K562 (cell line): Measurements from ENCODE around the gene CITED2. TPM values are rescaled to one million over a fixed set of nuclear protein-coding genes. Genes with fewer than 3 reads are reported as not detected.

ENCODE experiments used
- CBFA2T3 ChIP-seq: fragments of 450-650 bp; IDR thresholded peaks from 2 replicates; pipeline ENCODE4 v1.6.1; 2017
- HNRNPH1 ChIP-seq: fragments of 200-400 bp; formaldehyde crosslinking; optimal IDR thresholded peaks from 2 replicates; pipeline ENCODE3; 2017; ENCODE audit warnings: low read depth, mild to moderate bottlenecking, low read length, moderate library complexity
- MGA ChIP-seq: fragments of 450-650 bp; IDR thresholded peaks from 2 replicates; pipeline ENCODE4 v1.6.1; 2016; ENCODE audit warnings: mild to moderate bottlenecking, moderate library complexity
- NFATC3 ChIP-seq: fragments of 450-650 bp; IDR thresholded peaks from 2 replicates; pipeline ENCODE4 v1.6.1; 2017; ENCODE audit warnings: mild to moderate bottlenecking
- SRSF9 ChIP-seq: fragments of 200-400 bp; formaldehyde crosslinking; IDR thresholded peaks from 2 replicates; pipeline ENCODE4 v1.6.1; 2017; ENCODE audit warnings: low read depth, low read length, borderline replicate concordance
- TFAP4 ChIP-seq: sonication (generic); formaldehyde crosslinking; IDR thresholded peaks from 2 replicates; pipeline ENCODE4 v1.8.0; 2022; ENCODE audit warnings: missing genetic modification reagents, mild to moderate bottlenecking, moderate library complexity, borderline replicate concordance
- THRAP3 ChIP-seq: fragments of 450-650 bp; IDR thresholded peaks from 2 replicates; pipeline ENCODE4 v1.6.1; 2016; ENCODE audit warnings: mild to moderate bottlenecking, inconsistent platforms, borderline replicate concordance
- ZNF217 ChIP-seq: sonication (generic); formaldehyde crosslinking; IDR thresholded peaks from 2 replicates; pipeline ENCODE4 v1.8.0; 2022; ENCODE audit warnings: mild to moderate bottlenecking, missing genetic modification reagents
- ZNF830 ChIP-seq: fragments of 250-450 bp; sonication (Bioruptor Pico); IDR thresholded peaks from 2 replicates; pipeline ENCODE4 v1.5.0; 2021; ENCODE audit warnings: mild to moderate bottlenecking
- polyA plus RNA-seq, 8 experiments: library from polyadenylated mRNA; depleted of rRNA in 4 of 8; stranded (reverse) in 5 of 8; unstranded in 3 of 8; fragments of >200 nt; fragmentation: Nextera tagmentation in 2 of 8; fragmentation: Illumina TruSeq in 1 of 8; extraction: Ambion mirVana in 2 of 8; extraction: Trizol in 1 of 8; gene quantifications; 2 replicates each; pipeline versions ENCODE4 v1.2.1 to v1.2.3, GENCODE V29; 2011 to 2014; ENCODE audit warnings: inconsistent platforms in 1 of 8, missing spikeins in 1 of 8
- total RNA-seq, 7 experiments: library from RNA; depleted of rRNA in 6 of 7; stranded (reverse); fragments of >200 nt in 6 of 7; fragmentation: Illumina TruSeq in 2 of 7; extraction: Trizol in 2 of 7; gene quantifications; 2 replicates each; pipeline versions ENCODE4 v1.2.1 to v1.2.3, GENCODE V29; 2011 to 2021; ENCODE audit warnings: low replicate concordance in 1 of 7
- TF ChIP-seq, protein P1 (sequence below), 2 experiments: fragments of 450-650 bp in 1 of 2; IDR thresholded peaks; 2 replicates each; pipeline ENCODE4 v1.6.1; 2011 to 2017; ENCODE audit warnings: low read depth in 2 of 2, antibody characterized with exemption in 1 of 2, borderline replicate concordance in 1 of 2, low read length in 1 of 2, mild to moderate bottlenecking in 1 of 2, mixed read lengths in 1 of 2; ENCODE audit not compliant: control insufficient read depth in 1 of 2

Gene CITED2
- total and polyA plus RNA-seq, 9 of the 15 experiments (the other 6 are each of a cell fraction or from before 2014, with no cell fraction given) = 0.21 to 86.1 (median 17.5) TPM

GRCh38 chr6:139375226-139376016, 973 bp upstream of the CITED2 start (continued):
- TF ChIP-seq TFAP4 = peak; percentile 76; the same call in 1 of the 2 replicates
- TF ChIP-seq NFATC3 = no peak
- TF ChIP-seq ZNF830 = peak; percentile 58; the same call in 1 of the 2 replicates
- TF ChIP-seq MGA = 0 out of 2 replicates have a peak, but pooled peaks have one; percentile 53
- no peak for TF ChIP-seq THRAP3
- TF ChIP-seq CBFA2T3 = 0 out of 2 replicates have a peak, but pooled peaks have one; percentile 33
- no peak for TF ChIP-seq SRSF9
- TF ChIP-seq, protein P1, sequence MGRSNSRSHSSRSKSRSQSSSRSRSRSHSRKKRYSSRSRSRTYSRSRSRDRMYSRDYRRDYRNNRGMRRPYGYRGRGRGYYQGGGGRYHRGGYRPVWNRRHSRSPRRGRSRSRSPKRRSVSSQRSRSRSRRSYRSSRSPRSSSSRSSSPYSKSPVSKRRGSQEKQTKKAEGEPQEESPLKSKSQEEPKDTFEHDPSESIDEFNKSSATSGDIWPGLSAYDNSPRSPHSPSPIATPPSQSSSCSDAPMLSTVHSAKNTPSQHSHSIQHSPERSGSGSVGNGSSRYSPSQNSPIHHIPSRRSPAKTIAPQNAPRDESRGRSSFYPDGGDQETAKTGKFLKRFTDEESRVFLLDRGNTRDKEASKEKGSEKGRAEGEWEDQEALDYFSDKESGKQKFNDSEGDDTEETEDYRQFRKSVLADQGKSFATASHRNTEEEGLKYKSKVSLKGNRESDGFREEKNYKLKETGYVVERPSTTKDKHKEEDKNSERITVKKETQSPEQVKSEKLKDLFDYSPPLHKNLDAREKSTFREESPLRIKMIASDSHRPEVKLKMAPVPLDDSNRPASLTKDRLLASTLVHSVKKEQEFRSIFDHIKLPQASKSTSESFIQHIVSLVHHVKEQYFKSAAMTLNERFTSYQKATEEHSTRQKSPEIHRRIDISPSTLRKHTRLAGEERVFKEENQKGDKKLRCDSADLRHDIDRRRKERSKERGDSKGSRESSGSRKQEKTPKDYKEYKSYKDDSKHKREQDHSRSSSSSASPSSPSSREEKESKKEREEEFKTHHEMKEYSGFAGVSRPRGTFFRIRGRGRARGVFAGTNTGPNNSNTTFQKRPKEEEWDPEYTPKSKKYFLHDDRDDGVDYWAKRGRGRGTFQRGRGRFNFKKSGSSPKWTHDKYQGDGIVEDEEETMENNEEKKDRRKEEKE (IDR thresholded peaks at IDR 0.05; ENCODE audit: borderline replicate concordance in 1 of 2, control insufficient read depth in 1 of 2, low read depth in 2 of 2, low read length in 1 of 2) = peak in 1 of 2 experiments; percentile 73; a peak in 1 of 4 replicates
- no peak for TF ChIP-seq ZNF217 (CRISPR knock-in tag)
- TF ChIP-seq HNRNPH1 = no peak
